Measurements from ENCODE around the gene CFAP90. TPM values are rescaled to one million over a fixed set of nuclear protein-coding genes. Genes with fewer than 3 reads are reported as not detected.

Gene CFAP90
- total RNA-seq, 1 donor: not detected

- Histone ChIP-seq H3K4me3 (ENCODE audit: low read length) (no peak overlapping the region), H3K4me1 (ENCODE audit: insufficient read depth, low read length) (no peaks in the 10 kb centered on the region), H3K27me3 (ENCODE audit: insufficient read depth, low read length) (peaks cover 13% of the 10 kb centered on the region), H3K9me3 (ENCODE audit: low read depth, low read length) (no peaks in the 10 kb centered on the region)
These were observed 63.2 kb downstream of the CFAP90 start for GRCh38 chr5:7787770-7788169.

- H3K4me1 ChIP-seq (ENCODE audit: insufficient read depth, low read length): no peaks in the 10 kb centered on the region
- H3K27me3 ChIP-seq (ENCODE audit: insufficient read depth, low read length): peaks cover 16% of the 10 kb centered on the region
- H3K4me3 ChIP-seq (ENCODE audit: low read length): no peak overlapping the region
- no peaks in the 10 kb centered on the region for H3K9me3 ChIP-seq (ENCODE audit: low read depth, low read length)
These were observed 66.1 kb downstream of the CFAP90 start for GRCh38 chr5:7784683-7785380.

- H3K9me3 ChIP-seq (ENCODE audit: low read depth, low read length): no peaks in the 10 kb centered on the region
- H3K27me3 ChIP-seq (ENCODE audit: insufficient read depth, low read length): peaks cover 27% of the 10 kb centered on the region
- H3K4me1 ChIP-seq (ENCODE audit: insufficient read depth, low read length): peaks cover 9% of the 10 kb centered on the region
- H3K4me3 ChIP-seq (ENCODE audit: low read length): no peak overlapping the region
These were observed 69.0 kb downstream of the CFAP90 start for GRCh38 chr5:7781899-7782298.

Other genes starting within 250 kb of the CFAP90 start
- 9.2 TPM for gene FASTKD3, start 17.9 kb upstream of the CFAP90 start, total RNA-seq
- 104 TPM for gene MTRR, start 18.0 kb upstream of the CFAP90 start, total RNA-seq